ENCODE results near the gene PHLPP1.

DNA sequence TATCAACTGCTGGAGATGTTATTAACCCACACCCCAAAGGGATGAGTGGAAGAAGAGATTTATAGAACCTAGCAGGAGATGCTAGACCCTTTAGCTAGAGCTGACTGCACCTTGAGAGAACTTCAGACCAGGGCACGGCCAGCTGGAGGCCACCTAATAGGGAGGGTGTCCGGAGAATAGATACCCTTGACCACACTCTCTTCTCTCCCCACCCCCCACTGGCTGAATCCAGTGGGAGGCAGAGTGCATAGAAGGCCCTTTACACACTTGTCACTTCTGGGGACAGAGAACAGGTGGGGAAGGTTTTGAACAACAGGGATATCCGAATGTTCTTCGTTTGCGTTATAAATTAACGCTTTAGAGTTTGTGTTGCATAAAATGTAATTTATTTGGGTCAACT, 84.6 kb downstream of the PHLPP1 start:
- TF ChIP-seq, protein P1, sequence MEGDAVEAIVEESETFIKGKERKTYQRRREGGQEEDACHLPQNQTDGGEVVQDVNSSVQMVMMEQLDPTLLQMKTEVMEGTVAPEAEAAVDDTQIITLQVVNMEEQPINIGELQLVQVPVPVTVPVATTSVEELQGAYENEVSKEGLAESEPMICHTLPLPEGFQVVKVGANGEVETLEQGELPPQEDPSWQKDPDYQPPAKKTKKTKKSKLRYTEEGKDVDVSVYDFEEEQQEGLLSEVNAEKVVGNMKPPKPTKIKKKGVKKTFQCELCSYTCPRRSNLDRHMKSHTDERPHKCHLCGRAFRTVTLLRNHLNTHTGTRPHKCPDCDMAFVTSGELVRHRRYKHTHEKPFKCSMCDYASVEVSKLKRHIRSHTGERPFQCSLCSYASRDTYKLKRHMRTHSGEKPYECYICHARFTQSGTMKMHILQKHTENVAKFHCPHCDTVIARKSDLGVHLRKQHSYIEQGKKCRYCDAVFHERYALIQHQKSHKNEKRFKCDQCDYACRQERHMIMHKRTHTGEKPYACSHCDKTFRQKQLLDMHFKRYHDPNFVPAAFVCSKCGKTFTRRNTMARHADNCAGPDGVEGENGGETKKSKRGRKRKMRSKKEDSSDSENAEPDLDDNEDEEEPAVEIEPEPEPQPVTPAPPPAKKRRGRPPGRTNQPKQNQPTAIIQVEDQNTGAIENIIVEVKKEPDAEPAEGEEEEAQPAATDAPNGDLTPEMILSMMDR (IDR thresholded peaks at IDR 0.05) = no peak
- TF ChIP-seq POLR2A (IDR thresholded peaks at IDR 0.05) = no peak

All from Peyer's patch (tissue), 4 donors.